ENCODE data around the gene MICAL3.

Gene MICAL3

DNA sequence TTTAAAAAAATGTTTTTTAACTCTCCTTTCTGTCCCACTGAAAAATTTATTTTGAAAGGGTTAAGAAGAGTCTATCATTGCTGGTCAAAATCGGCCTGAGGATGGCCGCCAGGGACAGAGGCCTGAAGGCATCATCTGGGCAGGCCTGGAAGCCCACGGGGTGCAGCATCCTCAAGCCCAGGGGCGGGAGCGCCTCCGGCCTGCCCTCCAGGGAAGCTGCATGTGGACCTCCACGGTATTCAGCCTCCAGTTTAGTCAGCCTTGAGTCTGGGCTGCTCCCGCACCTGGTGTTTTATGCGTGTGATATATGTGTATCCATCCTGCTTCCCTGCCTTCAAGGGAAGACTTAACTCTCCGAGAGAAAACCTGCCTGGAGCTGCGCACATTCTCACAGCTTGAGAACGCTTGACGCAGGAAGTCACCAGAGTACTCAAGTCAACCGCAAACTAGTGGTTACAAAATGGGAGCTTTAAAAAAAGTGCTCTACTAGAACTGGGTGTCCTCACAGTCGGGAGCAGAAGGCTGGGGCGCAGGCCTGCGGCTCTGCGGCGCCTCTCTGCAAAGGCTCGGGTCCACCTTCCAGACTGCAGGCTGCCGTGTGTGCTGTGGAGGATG, 236.5 kb downstream of the MICAL3 start:
- DNase-seq, result no peak

DNA sequence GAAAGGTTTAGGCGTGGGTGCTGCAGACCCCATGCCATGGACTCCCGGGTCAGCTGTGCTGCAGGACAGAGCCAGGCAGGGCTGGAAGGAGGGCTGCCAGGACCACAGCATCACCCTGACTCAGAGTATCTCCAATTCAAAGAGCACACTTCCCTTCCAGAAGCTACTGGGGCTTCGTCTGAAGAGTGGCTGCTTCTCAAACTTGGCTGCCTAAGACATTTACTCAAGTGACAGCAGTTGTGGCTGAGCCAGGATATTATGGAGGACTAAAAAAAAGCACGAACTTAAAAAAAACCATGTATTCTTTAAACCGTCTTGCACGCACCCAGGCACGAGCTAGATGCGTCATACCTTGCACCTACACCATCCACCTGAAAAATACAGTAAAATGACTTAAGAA, 237.1 kb downstream of the MICAL3 start:
- DNase-seq, result no peak

DNA sequence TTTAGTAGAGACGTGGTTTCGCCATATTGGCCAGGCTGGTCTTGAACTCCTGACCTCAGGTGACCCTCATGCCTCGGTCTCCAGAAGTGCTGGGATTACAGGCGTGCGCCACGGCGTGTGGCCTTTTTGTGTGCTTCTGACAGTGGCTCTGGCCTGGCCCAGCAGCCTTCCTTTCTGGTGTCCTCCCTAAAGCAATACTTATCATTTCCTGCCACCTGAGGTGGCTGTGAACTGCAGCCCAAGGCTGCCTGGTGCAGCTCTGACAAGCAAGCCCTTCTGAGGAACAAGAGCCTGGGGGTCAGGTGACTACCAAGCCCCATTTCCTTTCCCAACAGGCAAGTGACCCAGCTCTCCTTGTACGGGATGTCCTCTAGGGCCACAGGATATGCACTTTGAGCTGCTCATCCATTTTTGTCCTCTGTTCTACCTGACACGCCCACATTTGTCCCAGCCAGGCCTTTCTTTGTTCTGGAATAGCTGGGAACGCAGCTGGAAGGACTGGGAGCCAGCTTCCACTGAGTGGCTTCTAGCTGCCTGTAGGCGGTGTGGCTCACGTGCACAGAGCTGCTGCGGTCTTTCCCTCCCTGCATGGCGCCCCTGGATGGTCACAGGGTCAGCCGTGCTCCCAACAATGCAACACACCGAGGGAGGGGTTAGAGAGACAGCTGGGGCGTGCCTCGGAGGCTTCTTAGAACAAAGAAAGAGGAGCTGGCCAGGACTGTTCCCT, 237.8 kb downstream of the MICAL3 start:
- no peak for DNase-seq

DNA sequence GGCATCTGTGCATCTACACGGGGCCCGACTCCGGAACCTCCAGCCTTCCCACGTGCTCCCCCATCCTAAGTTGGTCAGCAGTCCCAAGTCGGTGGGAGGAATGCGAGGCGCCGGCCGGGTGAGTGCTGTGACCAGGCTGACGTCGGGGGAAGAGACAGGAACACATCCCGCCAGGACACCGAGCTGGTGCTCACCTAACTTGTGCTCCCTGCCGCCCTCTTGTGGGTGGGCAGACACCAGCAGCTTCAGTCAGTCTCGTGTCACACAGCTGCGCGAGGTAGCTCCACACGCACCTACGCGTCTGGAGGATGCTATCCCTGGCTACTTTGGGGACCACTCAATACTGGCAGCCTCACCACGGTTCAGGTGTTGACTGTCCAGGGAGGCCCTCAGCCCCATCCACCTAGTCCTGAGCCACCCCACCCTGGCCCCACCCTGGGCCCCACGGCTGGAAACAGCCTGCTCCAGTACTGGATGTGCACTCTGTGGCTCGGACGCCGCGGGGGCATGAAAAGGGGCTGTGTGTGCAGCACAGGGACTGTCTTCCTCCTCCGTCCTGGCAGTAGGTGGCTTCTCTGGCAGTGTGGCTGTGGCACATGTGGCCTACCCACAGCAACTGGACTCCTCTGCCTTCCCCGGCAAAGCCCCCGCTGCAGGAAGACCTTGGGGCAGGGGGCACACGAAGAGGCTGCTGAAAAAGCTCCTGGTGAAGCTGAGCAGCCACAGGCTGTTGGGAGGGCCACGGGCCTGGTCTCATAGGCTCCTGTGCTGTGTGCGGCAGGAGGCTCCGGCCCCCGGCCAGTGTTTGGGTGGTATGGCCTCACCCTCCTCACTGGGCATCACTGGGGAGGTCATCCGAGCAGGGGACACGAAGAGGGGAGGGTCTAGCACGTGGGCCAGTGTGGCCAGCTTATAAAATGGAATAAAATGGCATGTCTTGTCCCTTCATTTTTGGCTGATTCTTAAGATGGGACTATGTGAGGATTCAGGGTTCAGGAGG, 238.9 kb downstream of the MICAL3 start:
- DNase-seq, result peak; percentile 32

DNA sequence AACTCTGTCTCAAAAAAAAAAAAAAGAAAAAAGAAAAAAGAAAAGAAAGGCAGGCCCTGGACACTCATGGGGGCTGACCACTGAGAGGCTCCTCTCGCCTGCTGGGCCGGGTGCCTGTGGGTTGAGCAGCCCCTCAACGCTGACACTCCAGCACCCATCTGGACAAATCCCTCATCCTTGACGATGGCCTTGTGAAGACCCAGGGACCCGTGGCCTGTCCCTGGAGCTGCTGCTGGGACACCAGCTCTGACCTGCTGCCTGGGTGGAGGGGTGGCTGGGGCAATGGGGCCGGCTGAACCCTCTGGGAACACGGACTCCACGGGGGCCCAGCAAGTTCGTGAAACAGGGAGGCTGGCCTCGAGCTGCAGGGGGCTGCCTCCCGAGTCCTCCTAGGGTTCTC, 239.6 kb downstream of the MICAL3 start:
- DNase-seq, result no peak

DNA sequence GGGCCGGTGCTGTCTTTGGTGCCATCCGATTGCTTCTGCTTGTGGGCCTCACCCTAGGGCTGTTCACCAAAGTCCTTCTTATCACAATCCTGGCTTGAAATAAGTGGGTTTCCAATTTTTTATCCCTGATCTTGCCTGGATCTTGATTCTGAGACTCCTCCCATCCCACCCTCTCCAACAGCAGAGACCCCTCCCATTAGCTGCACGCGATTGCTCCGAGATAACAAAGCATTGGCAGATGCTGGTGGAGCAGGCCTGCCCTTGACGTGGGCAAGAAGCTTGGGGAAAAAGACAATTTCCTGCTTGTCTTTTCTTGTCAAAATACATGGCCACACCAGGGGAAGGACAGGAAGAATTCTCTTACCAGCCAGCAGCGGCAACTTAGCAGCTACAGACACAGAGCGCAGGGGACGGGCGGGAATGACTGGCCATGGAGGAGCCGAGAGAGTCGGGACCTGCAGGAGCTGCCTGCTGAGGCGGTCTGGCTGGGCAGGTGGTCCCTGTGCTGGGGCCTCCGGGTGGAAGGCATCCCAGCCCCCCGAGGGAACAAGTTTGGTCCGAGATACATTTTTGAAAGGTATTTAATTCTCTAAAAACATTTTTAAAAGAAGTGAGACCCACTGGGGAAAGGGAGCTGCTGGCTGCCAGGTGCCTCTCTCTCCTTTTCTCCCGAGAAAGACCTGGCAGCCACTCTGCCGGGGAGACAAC, 240.4 kb downstream of the MICAL3 start:
- no peak for DNase-seq

DNA sequence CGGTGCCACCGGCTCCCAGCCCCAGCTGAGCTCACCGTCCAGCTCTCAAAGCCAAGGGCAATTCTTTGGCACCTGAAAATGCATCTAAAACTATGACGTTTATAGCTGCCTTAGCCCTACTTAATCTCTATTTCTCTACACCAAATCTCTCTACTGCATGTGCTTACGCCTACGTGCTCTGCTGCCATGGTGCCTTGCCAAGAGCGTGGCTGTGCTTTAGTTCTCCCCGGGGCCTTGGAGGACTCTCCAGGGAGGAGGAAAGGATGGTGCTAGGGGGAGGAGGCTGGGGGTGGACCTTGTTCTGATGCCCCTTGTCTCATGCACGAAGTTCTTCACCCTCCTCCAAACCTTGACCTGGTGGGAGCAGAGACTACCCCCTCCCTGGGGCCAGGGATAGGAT, 241.0 kb downstream of the MICAL3 start:
- DNase-seq, result no peak

DNA sequence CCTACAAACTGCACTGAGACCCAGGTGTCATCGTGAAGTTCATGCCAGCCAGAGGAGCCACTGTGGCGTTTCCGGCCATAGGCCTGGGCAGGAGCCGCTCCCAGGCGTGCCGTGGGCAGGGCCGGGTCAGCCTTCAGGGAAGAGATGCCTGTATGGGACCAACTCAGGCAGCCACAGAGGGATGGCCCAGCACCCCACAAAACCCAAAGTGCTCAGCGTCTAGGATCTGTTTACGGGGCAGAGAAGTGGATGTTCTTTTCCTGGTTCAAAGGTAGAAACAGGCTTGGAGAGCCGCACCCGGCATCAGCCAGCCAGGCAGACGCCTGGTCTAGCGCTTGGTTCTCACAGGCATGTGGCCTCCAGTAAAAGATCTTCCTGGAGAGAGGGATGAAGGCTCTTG, 241.7 kb downstream of the MICAL3 start:
- DNase-seq, result no peak

DNA sequence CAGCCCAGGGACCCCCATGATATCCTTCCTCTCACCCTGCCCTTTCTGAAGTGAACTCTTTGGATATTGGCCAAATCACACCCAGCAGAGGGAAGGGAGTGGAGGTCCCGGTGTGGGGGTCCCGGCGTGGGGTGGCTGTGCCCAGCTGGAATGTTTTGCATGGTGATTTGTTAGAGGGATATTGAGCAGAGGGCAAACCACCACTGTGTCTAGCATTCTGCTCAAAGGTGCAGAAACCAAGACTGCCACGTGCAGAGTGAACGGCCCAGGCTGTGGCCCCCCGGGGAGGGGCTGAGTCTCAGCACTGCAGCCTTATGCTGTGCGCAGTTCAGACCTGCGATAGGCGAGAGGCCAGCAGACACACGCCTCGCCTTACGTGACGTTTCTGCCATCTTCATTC, 242.2 kb downstream of the MICAL3 start:
- no peak for DNase-seq

DNA sequence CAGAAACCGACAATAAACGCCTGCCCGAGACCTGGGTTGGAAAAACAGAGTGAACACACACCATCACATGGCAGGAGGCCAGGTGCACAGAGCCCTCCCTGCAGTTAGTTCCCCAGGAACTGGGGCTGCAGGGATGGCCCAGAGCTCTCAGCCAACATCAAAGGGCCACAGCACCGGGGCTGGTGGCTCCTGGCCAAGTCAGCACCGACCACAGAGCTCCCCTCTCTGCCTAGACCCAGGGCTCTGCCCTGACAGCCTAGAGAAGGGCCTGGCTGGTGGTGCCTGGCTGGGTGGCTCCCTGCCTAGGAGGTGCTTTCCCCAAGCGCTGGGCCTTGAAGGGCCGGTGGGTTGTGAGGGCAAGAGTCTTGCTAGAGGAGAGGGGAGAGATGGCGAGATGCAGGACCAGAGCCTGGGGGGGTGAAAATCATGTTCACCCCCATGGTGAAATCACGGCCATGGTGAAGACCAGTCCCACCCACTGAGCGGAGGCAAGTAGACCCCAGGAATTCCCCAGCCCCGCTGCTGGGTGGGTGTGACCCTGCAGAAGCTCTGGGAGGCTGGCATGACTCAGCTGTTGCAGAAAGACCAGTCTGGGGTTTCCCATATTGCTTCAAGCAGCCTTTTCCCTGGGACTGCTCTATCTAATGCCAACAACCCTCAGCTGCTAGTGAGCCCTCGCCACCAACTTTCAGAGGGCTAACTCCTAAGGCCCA, 242.9 kb downstream of the MICAL3 start:
- DNase-seq, result peak; percentile 73

DNA sequence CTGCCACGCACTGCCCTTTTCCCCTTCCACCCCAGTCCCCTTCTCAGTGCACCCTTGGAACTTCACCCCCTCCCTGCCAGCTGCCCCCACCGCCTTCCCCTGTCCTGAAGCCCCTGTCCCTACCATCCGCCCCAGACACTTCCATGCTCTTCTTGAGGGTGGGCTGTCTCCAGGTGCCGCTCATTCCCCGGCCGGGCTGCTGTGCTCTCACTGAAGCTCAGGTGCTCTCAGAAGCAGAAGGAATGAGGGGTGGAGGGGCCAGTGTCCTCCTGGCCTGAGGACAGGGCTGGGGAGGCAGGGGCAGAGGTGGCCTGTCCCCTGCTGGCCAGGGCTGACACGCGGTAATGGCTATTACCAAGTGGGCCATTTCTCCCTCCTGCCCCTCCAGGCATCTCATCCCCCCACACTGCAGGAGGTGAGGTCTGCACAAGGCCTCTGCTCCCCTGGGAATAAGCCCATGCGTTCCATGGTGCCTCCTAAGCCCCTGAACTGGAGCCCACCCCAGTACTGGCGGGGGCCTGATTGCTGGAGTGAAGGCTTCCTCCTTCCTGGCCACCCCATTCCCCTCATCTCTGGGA, 243.5 kb downstream of the MICAL3 start:
- DNase-seq, result no peak

DNA sequence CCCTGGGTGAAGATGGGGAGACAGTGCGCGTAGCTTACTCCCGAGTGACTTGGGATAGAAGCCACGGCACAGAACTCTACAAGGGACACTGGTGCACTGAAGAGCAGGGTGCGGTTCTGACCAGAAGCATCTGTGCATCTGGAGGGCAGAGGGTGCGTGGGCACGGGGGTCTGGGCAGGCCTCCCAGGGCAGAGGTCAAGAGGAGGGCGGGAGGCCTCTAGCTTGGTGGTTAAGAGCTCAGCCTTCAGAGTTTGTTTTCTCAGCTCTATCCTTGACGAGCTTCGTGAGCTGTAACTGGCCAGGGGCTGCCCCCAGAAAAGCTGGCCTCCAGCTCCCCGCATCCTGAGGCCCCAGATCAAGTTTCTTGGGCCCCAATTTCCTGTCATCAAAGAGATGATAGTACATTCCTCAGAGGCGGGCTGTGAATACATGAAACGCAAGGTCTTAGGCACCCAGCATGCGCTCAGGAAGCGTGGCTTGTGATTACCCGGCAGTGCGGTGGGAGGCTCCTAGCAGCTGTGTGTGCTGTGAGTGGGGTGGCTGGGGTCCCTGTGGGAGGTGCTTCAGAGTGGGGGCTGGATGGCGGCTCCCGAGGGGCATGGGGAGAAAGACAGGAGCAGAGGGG, 244.1 kb downstream of the MICAL3 start:
- no peak for DNase-seq

DNA sequence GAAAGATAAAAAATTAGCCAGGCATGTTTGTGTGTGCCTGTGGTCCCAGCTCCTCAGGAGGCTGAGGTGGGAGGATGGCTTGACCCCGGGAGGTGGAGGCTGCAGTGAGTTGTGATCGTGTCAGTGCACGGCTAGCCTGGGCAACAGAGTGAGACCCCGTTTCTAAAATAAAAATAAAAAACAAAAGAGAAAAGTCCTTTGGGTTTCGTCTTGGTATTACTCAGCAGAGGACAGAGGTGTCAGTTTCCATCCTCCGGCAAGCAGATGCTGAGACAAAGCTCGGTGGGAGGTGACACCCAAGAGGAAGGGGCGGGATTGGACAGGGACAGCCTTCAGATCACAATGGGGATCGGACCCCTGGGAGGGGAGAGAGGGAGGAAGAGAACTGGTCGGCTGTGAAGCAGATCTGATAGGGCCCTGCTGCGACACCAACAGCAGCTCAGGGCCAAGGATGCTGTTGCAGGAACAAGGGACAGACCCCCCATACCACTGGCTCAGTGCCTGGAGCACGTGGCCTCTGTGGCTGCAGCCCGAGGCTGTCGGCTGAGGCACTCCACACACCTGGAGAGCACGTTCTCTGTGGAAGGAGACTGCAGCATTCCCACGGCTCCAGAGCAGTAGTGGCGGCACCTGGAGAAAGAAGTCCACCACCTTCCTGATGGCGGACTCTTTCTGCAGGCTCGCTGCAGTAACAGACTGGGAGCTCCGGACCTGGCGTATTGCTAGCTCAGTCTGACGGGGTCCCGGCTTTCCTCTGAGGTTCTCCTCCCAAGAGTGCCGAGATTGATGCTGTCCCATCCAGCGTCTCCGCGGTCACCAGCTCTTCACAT, 244.9 kb downstream of the MICAL3 start:
- no peak for DNase-seq

DNA sequence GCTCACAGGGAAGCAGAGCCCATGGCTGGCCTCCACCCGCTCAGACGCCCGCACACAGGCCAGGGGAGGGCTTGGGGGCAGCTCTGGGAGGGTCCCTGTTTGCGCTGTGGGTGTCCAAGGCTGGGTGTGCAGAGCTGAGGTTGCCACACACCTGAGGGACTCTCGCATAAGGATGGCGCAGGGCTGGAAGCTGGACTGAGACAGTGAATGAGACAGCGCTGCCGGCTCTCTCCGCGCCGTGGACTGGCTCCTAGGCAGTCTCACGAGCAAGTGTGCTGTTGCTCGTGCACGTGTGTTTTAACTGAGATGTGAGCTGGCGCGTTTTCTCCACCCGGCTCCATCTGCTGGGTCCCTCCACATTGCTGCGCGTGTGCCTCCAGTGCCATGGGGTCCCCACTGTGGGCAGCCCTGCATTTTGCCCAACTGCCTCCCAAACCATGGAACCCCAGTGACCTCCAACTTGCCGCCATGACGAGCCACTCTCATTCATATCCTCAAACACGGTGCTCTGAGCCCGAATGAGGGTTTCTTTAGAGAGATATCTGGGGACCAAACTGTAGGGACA, 245.9 kb downstream of the MICAL3 start:
- no peak for DNase-seq

DNA sequence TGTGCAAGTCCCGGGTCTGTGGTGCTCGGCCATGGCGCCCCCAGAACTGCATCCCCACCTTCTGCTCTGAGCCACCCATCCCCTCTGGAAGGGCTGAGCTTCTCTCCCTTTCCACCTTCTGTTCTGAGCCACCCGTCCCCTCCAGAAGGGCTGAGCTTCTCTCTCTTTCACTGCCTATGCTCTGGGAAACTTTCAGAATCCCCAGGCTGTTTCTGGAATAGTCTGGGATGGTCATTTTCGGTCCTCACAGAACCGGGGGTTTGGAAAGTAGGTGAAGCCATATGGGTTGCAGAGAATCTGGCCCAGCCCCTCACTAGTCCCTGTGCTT, 246.7 kb downstream of the MICAL3 start:
- DNase-seq, result no peak

DNA sequence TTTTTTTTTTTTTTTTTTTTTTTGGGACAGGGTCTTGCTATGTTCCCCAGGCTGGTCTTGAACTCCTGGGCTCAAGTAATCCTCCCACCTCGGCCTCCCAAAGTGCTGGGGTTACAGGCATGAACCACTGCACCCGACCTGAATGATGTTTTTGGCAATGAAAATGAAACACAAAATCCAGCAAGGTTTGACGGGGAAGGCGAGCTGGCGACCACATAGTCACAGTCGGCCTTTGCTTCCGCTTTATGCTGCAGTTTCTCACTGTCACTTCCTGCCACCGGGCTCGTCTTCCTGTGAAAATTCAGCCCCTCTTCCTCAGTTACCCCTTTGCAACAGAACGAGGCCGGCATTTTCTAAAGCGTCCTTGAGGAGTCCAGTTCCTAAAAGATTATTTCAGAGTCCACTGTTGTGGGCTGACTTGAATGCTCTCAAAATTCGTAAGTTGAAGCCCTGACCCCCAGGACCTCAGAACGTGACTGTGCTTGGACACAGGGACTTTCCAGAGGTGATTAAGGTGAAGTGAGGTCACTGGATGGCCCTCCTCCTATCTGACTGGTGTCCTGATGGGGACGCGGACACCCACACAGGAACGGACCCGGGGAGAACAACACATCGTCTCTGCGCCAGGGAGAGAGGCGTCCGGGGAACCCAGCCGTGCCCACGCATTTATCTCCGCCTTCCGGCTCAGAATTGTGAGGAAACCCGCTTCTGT, 247.2 kb downstream of the MICAL3 start:
- no peak for DNase-seq

DNA sequence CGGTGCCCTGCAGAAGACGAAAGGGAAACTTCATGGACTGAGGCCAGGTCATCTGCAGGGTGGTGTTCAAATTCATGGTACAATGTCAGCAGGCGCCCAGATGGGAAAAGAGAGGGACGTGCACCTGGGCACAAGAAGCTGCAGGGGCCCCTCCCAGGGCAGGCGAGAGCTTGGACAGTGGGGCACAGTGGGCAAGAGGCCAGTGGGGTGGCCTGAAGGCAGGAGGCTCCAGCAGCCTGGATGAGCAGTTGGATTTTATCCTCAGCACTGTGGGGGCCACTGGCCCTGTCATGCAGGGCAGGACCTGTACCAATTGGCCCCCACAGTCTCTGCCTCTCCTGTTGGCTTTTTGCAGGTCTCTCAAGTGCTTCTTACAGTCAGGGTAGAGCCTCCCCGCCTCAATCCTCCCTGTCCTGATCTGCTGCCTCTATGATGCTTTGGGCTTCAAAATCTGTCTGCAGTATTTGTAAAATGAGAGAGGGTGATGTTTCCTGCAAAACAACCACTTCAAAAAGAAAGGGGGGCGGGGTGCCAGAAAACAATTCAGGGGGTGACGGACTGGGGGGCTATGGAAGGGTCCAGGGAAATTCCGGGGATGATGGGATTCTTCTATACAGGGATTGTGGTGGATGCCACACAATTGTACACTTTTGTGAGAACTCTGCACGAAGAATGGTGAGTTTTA, 248.4 kb downstream of the MICAL3 start:
- DNase-seq, result no peak

DNA sequence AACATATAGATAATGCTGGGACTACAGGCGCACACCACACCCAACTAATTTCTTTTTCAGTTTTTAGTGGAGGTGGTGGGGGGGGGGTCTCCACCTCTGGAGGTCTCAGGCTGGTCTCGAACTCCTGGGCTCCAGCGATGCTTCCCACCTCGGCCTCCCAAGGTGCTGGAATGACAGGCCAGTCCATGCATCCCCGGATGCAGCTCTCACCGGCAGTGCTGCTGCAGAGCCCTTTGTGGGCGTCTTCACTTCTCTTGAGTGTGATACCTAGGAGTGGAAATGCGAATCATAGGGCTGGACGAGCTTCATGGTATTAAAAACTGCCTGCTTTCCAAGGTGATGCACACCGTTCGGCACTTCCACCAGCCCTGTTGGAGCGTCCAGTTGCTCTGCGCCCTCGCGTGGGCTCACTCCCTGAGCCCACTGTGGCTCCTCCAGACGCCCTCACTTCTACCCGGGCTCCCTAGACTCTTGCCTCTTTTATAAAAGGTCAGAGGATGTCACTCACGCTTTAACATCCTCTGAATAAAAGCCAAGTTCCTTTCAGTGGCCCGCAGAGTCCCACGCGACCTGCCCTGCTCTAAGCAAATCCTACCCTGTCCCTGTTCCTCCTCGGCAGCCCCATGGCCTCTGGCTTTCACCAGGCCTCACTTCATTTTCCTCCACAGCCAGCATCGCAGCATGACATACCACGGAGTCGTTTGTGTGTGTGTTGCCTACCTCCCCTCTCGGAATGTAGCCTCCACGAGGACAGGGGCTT, 249.3 kb downstream of the MICAL3 start:
- DNase-seq, result no peak

All from fibroblast of upper back skin (primary cell).